Left ventricle myocardium inferior (tissue), 1 donor: ENCODE results near the gene CENPO. TPM values are rescaled to one million over a fixed set of nuclear protein-coding genes. Genes with fewer than 3 reads are reported as not detected.

Experiments used
- DNase-seq: peaks from one replicate; pipeline ENCODE4 v3.0.0-alpha.2; 2020
- H3K27ac ChIP-seq: fragments of 200-600 bp; replicated peaks from 2 replicates; pipeline ENCODE4 v1.8.0; 2021
- H3K27me3 ChIP-seq: fragments of 200-600 bp; 2 replicates; pipeline ENCODE4 v1.8.0; 2021; ENCODE audit warnings: low read depth
- H3K36me3 ChIP-seq: fragments of 200-600 bp; 2 replicates; pipeline ENCODE4 v1.8.0; 2021
- H3K4me1 ChIP-seq: fragments of 200-600 bp; 2 replicates; pipeline ENCODE4 v1.8.0; 2021
- H3K4me3 ChIP-seq: fragments of 200-600 bp; 2 replicates; pipeline ENCODE4 v1.8.0; 2021; ENCODE audit warnings: mild to moderate bottlenecking, moderate library complexity
- H3K9me3 ChIP-seq: fragments of 200-600 bp; replicated peaks from 2 replicates; pipeline ENCODE4 v1.8.0; 2021
- CTCF ChIP-seq: fragments of 200-600 bp; IDR thresholded peaks from 2 replicates; pipeline ENCODE4 v1.8.0; 2021; ENCODE audit warnings: antibody characterized with exemption, mild to moderate bottlenecking, borderline replicate concordance
- intact Hi-C: fragments of 100-400 bp; cut with micrococcal nuclease; formaldehyde crosslinking; loops from one replicate; pipeline ENCODE4 v1.11.0; 2022
- total RNA-seq: library from RNA; stranded (reverse); fragmentation: NEBNext Ultra II Directional; extraction: Animal tissue kit (Norgen Biotek cat#: 25700); gene quantifications from one replicate; pipeline ENCODE4 v1.2.1, GENCODE V29; 2021
- donor health status: DM: no; HTN: yes; CAD: no; lungs with severe emphysema.

CENPO gene
- total RNA-seq, 1 donor from 2014 or later: 2.2 TPM

DNA sequence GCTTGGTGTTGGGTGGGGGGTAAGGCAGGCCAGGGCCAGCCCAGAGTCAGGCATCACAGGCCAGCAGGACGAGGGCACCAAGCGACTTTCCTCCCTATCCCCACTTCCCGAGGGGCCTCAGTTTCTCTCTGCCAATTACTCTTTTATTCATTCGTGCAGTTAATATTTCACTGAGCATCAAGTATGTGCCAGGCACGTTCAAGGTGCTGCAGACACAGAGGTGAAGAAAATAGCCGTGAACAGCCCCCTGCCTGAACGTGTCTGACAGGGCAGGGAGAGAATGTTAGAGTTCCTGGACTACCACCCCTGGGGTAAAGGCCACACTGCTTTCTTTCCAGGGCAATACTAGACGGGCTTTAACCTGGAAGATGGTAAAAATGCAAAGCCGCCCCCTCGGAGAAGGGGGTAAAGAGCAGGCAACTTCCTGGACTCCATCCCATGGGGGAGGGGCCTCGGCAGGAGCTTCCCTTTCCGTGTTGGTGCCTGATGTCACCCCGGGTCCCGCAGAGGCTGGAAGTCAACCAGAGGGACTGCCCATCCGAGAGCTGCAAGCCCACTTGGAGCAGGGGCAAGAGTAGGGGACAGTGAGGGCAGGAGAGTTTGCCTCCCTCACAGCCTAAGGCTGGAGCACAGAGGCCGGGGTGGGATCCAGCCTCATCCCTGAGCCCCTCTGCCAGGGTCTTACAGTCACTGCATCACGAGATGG is 47.1 kb downstream of the CENPO start:
- H3K36me3 ChIP-seq: peaks cover 9% of the 10 kb centered on the region
- H3K4me3 ChIP-seq: no peak overlapping the region
- intact Hi-C loops: no loop called here
- no peak for TF ChIP-seq CTCF
- DNase-seq: peak; percentile 8
- no peak overlapping the region for H3K27ac ChIP-seq
- no peaks in the 10 kb centered on the region for H3K9me3 ChIP-seq
- H3K27me3 ChIP-seq: no peaks in the 10 kb centered on the region
- no peaks in the 10 kb centered on the region for H3K4me1 ChIP-seq

DNA sequence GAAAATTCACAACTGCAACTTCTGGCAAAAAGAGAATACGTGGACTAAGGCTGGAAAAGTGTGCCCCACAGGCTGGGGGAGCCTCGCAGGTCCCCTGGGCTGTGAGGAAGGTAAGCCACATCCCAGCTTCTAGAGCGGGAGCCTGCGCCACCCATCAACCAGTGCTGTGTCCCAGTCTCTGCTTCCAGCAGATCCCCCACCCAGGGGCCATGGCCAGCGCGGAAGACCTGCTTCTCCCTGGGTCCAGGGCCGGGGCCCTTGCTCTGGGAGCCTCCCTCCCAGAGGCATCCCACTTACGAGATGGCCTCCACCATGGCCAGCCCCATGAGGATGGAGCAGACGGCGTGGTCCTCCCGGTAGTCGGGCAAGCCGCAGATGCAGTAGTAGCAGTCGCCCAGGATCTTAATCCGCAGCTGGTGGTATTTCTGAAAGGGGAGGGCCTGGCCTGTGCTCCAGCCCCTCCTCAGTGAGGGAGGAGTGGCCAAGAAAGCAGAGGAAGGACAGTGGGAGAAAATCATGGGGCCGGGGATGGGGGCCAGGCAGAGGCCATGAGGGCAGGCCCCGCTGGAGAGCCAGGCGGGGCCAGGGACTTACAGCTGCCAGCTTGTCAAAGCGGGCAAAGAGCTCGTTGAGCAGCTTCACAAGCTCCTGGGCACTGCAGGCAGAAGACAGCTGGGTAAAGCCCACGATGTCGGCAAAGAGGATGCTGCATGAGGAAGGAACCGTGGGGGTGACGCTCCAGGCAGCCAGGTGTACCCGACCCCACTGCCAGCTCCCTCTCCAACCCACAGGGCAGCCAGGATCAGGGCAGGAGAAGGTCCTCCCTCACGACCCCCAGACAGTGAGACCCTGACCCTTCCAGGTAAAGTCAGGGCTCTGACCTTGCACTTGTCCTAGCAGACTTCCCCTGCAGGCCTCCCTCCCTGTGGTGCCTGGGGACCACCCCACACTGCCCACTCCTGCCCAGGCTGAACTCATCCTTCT is 48.0 kb downstream of the CENPO start:
- Histone ChIP-seq H3K4me1 (no peaks in the 10 kb centered on the region), H3K4me3 (no peak overlapping the region), H3K27me3 (no peaks in the 10 kb centered on the region), H3K27ac (no peak overlapping the region), H3K36me3 (peaks cover 9% of the 10 kb centered on the region), H3K9me3 (no peaks in the 10 kb centered on the region)
- no peak for TF ChIP-seq CTCF
- DNase-seq: no peak
- intact Hi-C loops: no loop called here

DNA sequence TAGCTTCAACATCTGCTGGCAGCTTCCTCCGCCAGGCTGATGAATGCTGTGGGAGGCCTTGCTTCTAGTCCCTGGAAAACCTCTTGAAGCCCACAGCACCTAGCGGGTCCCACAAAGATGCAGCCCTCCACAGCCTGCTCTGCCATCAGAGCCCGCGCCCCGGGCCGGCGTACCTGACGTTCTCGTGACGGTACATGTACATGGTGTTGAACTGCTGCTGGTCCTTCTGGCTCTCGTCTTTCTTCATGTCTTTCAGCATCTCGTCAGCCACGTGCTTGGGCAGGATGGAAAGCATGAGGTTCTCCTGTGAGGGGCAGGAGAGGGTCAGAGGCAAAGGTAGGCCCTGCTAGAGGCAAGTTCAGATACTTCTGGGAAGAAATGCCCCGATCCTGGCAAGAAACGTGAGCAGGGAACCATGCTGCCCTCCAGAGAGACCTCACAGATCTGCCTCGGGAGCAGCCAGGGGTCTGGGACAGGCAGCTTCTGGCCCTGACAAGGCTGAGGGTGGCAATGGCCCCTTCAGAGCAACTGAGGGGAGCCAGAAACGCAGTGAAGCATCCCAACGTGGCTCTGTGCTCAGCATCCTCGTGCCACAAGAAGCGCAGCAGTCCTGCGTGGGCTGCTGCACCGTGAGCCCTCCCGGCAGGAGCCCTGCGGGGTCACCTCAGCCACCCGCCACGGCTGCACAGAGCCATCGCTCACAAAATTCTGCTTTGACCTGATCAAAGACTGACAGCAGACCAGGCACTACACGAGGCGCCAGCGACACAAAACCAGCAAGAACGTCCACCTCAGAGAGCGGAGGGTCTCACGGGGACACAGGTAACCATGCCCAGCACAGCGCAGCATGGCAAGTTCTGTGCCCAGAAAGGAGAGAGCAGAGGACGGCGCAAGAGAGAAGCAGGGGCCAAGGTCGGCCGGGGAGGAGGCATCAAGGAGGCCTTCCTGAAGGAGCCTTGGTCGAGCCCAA is 49.1 kb downstream of the CENPO start:
- H3K4me3 ChIP-seq: no peak overlapping the region
- no peaks in the 10 kb centered on the region for H3K4me1 ChIP-seq
- no peak for TF ChIP-seq CTCF
- no peaks in the 10 kb centered on the region for H3K9me3 ChIP-seq
- peak; percentile 13 for DNase-seq
- peaks cover 9% of the 10 kb centered on the region for H3K36me3 ChIP-seq
- H3K27ac ChIP-seq: no peak overlapping the region
- intact Hi-C loops: no loop called here
- no peaks in the 10 kb centered on the region for H3K27me3 ChIP-seq

DNA sequence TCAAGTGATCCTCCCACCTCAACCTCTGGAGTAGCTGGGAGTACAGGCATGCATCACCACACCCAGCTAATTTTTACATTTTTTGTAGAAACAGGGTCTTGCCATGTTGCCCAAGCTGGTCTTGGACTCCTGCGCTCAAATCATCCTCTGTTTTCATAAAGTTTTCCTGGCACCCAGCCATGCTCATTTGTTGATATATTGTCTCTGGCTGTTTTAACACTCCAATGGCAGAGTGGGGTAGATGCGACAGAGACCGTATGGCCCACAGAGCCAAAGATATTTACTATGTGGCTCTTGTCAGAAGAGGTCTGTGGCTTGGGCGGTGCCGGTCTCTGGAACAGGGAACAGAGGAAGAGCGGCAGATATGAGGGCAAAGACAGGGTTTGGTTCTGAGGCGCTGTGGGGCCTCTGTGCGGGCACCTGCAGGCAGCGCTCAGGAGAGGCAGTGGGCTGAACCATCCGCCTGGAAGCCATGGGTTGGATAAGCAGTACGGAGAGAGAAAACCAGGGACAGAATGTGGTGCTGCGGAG is 50.2 kb downstream of the CENPO start:
- H3K27me3 ChIP-seq: no peaks in the 10 kb centered on the region
- TF ChIP-seq CTCF: no peak
- H3K4me3 ChIP-seq: no peak overlapping the region
- peak; percentile 4 for DNase-seq
- H3K9me3 ChIP-seq: no peaks in the 10 kb centered on the region
- H3K4me1 ChIP-seq: no peaks in the 10 kb centered on the region
- peaks cover 9% of the 10 kb centered on the region for H3K36me3 ChIP-seq
- intact Hi-C loops: no loop called here
- no peak overlapping the region for H3K27ac ChIP-seq
